ENCODE data around the gene SAMD9. TPM values are rescaled to one million over a fixed set of nuclear protein-coding genes. Genes with fewer than 3 reads are reported as not detected.

The SAMD9 gene
- polyA plus RNA-seq, 1 donor (not counting 4 experiments of a cell fraction or from before 2014, with no cell fraction given): 26.8 TPM

DNA sequence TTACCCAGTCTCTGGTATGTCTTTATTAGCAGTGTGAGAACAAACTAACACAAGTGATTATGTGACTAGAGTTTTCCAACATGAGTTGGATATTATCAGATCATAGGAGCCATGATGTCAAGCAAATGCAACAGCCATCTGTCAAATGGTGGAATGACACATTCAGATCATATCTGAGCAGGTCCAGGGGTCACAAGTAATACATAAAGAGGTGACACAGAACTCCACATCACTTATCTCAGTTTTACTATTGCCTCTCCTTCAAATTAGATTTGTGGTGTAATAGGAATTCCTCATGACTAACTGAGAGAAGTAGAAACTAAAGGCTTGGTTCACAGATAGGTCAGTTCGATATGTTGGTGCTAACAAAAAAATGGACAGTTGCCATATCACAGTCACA lies 42.6 kb upstream of the SAMD9 start:
- Histone ChIP-seq H4K20me1 (ENCODE audit: control insufficient read depth, extremely low read depth, insufficient read depth, low read length) (no peaks in the 10 kb centered on the region), H3K27me3 (ENCODE audit: control insufficient read depth, extremely low read depth, insufficient read depth, low read length) (no peaks in the 10 kb centered on the region), H3K4me2 (ENCODE audit: control insufficient read depth, extremely low read depth, insufficient read depth, low read depth, low read length) (no peak overlapping the region), H3K9ac (ENCODE audit: control insufficient read depth, extremely low read depth, insufficient read depth, low read length) (no peak overlapping the region), H3K27ac (ENCODE audit: control insufficient read depth, insufficient read depth, low read length) (no peak overlapping the region), H3K36me3 (ENCODE audit: control insufficient read depth in 2 of 2, extremely low read depth in 1 of 2, insufficient read depth in 2 of 2, low read length in 2 of 2) (no peaks in the 10 kb centered on the region), H3K9me1 (ENCODE audit: control insufficient read depth, extremely low read depth, insufficient read depth, low read length) (no peaks in the 10 kb centered on the region), H3K9me3 (ENCODE audit: control insufficient read depth, low read depth, low read length) (peaks cover 5% of the 10 kb centered on the region), H3K4me3 (ENCODE audit: control insufficient read depth in 2 of 3, extremely low read depth in 1 of 3, insufficient read depth in 2 of 3, low read depth in 1 of 3, low read length in 3 of 3) (no peak overlapping the region), H3K79me2 (ENCODE audit: control insufficient read depth, insufficient read depth, low read length) (no peaks in the 10 kb centered on the region), H3K4me1 (ENCODE audit: control insufficient read depth, extremely low read depth, insufficient read depth, low read length) (no peaks in the 10 kb centered on the region), H2AFZ (ENCODE audit: control insufficient read depth, low read length) (no peak overlapping the region)
- DNase-seq (ENCODE audit: low read depth, low spot score) (no peak), FAIRE-seq (no peak)
- TF ChIP-seq, protein P1, sequence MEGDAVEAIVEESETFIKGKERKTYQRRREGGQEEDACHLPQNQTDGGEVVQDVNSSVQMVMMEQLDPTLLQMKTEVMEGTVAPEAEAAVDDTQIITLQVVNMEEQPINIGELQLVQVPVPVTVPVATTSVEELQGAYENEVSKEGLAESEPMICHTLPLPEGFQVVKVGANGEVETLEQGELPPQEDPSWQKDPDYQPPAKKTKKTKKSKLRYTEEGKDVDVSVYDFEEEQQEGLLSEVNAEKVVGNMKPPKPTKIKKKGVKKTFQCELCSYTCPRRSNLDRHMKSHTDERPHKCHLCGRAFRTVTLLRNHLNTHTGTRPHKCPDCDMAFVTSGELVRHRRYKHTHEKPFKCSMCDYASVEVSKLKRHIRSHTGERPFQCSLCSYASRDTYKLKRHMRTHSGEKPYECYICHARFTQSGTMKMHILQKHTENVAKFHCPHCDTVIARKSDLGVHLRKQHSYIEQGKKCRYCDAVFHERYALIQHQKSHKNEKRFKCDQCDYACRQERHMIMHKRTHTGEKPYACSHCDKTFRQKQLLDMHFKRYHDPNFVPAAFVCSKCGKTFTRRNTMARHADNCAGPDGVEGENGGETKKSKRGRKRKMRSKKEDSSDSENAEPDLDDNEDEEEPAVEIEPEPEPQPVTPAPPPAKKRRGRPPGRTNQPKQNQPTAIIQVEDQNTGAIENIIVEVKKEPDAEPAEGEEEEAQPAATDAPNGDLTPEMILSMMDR (optimal IDR thresholded peaks at IDR 0.05 in 1 of 3, IDR thresholded peaks at IDR 0.05 in 1 of 3, conservative IDR thresholded peaks at IDR 0.05 in 1 of 3; ENCODE audit: extremely low read depth in 1 of 3, insufficient read depth in 2 of 3, low read length in 3 of 3): no peak
- no peak for TF ChIP-seq EZH2 (IDR thresholded peaks at IDR 0.05; ENCODE audit: low read length)
- dilution Hi-C loops (cut with MboI; ENCODE audit: extremely low pct_ligation_motif_present, low sequenced_read_pairs): no loop called here

GRCh38 chr7:93159490-93159889 lies 41.7 kb upstream of the SAMD9 start:
- Histone ChIP-seq H3K4me3 (ENCODE audit: control insufficient read depth in 2 of 3, extremely low read depth in 1 of 3, insufficient read depth in 2 of 3, low read depth in 1 of 3, low read length in 3 of 3) (no peak overlapping the region), H3K27ac (ENCODE audit: control insufficient read depth, insufficient read depth, low read length) (no peak overlapping the region), H3K79me2 (ENCODE audit: control insufficient read depth, insufficient read depth, low read length) (no peaks in the 10 kb centered on the region), H4K20me1 (ENCODE audit: control insufficient read depth, extremely low read depth, insufficient read depth, low read length) (no peaks in the 10 kb centered on the region), H3K4me1 (ENCODE audit: control insufficient read depth, extremely low read depth, insufficient read depth, low read length) (no peaks in the 10 kb centered on the region), H3K9ac (ENCODE audit: control insufficient read depth, extremely low read depth, insufficient read depth, low read length) (no peak overlapping the region), H2AFZ (ENCODE audit: control insufficient read depth, low read length) (no peak overlapping the region), H3K4me2 (ENCODE audit: control insufficient read depth, extremely low read depth, insufficient read depth, low read depth, low read length) (no peak overlapping the region), H3K9me3 (ENCODE audit: control insufficient read depth, low read depth, low read length) (peaks cover 5% of the 10 kb centered on the region), H3K36me3 (ENCODE audit: control insufficient read depth in 2 of 2, extremely low read depth in 1 of 2, insufficient read depth in 2 of 2, low read length in 2 of 2) (no peaks in the 10 kb centered on the region), H3K27me3 (ENCODE audit: control insufficient read depth, extremely low read depth, insufficient read depth, low read length) (no peaks in the 10 kb centered on the region), H3K9me1 (ENCODE audit: control insufficient read depth, extremely low read depth, insufficient read depth, low read length) (no peaks in the 10 kb centered on the region)
- no peak for TF ChIP-seq EZH2 (IDR thresholded peaks at IDR 0.05; ENCODE audit: low read length)
- TF ChIP-seq, protein P1 (optimal IDR thresholded peaks at IDR 0.05 in 1 of 3, IDR thresholded peaks at IDR 0.05 in 1 of 3, conservative IDR thresholded peaks at IDR 0.05 in 1 of 3; ENCODE audit: extremely low read depth in 1 of 3, insufficient read depth in 2 of 3, low read length in 3 of 3): no peak
- no peak for DNase-seq (ENCODE audit: low read depth, low spot score)
- dilution Hi-C loops (cut with MboI; ENCODE audit: extremely low pct_ligation_motif_present, low sequenced_read_pairs): no loop called here
- FAIRE-seq: no peak

All from keratinocyte (primary cell).